GM12891 (cell line): Measurements from ENCODE around the gene NRG2.

Experiments
- POLR2A ChIP-seq: IDR thresholded peaks from 2 replicates; pipeline ENCODE4 v1.6.1; 2011; ENCODE audit warnings: low read depth, low read length, control low read depth
- SPI1 ChIP-seq: IDR thresholded peaks from 2 replicates; pipeline ENCODE4 v1.6.1; 2011; ENCODE audit warnings: low read depth, low read length, control low read depth

- TF ChIP-seq POLR2A (no peak), SPI1 (no peak)
Observed at GRCh38 chr5:139820130-139820529, 223.0 kb downstream of the NRG2 start.
